H9 (cell line): Measurements from ENCODE around the gene CYP8B1. TPM values are rescaled to one million over a fixed set of nuclear protein-coding genes. Genes with fewer than 3 reads are reported as not detected.

Source experiments
- DNase-seq: peaks from one replicate; pipeline ENCODE4 v3.0.0-alpha.2; 2017
- H2AFZ ChIP-seq: one replicate; pipeline ENCODE4 v1.6.1; 2013; ENCODE audit warnings: mild to moderate bottlenecking, low read length, control low read depth, moderate library complexity
- H2AK5ac ChIP-seq: 2 replicates; pipeline ENCODE4 v1.6.1; 2013; ENCODE audit warnings: low read length, control low read depth, mixed read lengths; ENCODE audit not compliant: insufficient read length
- H2BK120ac ChIP-seq: one replicate; pipeline ENCODE4 v1.6.1; 2013; ENCODE audit warnings: low read depth, mild to moderate bottlenecking, low read length, control low read depth, inconsistent platforms; ENCODE audit not compliant: poor library complexity, severe bottlenecking
- H2BK12ac ChIP-seq: 2 replicates; pipeline ENCODE4 v1.6.1; 2013; ENCODE audit warnings: low read length, control low read depth, mixed read lengths, low read depth; ENCODE audit not compliant: insufficient read length
- H2BK15ac ChIP-seq: 2 replicates; pipeline ENCODE4 v1.6.1; 2013; ENCODE audit warnings: low read depth, low read length, control low read depth
- H2BK20ac ChIP-seq: one replicate; pipeline ENCODE4 v1.6.1; 2013; ENCODE audit warnings: low read depth, mild to moderate bottlenecking, low read length, control low read depth, inconsistent platforms; ENCODE audit not compliant: poor library complexity, severe bottlenecking
- H2BK5ac ChIP-seq: 2 replicates; pipeline ENCODE4 v1.6.1; 2013; ENCODE audit warnings: low read length, control low read depth, mixed read lengths; ENCODE audit not compliant: insufficient read length
- H3K14ac ChIP-seq: 2 replicates; pipeline ENCODE4 v1.6.1; 2013; ENCODE audit warnings: low read length, control low read depth; ENCODE audit not compliant: insufficient read depth
- H3K18ac ChIP-seq: 2 replicates; pipeline ENCODE4 v1.6.1; 2013; ENCODE audit warnings: low read depth, mild to moderate bottlenecking, mixed read lengths, low read length, control low read depth; ENCODE audit not compliant: insufficient read length
- H3K23ac ChIP-seq: 2 replicates; pipeline ENCODE4 v1.6.1; 2013; ENCODE audit warnings: low read length, control low read depth, mixed read lengths, low read depth; ENCODE audit not compliant: insufficient read length
- H3K23me2 ChIP-seq: 2 replicates; pipeline ENCODE4 v1.6.1; 2013; ENCODE audit warnings: low read depth, mild to moderate bottlenecking, mixed read lengths, low read length, control low read depth; ENCODE audit not compliant: insufficient read length, poor library complexity, severe bottlenecking
- H3K27ac ChIP-seq: 2 replicates; pipeline ENCODE4 v1.5.1; 2013; ENCODE audit warnings: low read length, control low read depth, mixed read lengths, low read depth; ENCODE audit not compliant: insufficient read length
- H3K27me3 ChIP-seq: 2 replicates; pipeline ENCODE4 v1.6.1; 2013; ENCODE audit warnings: low read length, control low read depth, inconsistent platforms; ENCODE audit not compliant: insufficient read depth
- H3K4ac ChIP-seq: 2 replicates; pipeline ENCODE4 v1.6.1; 2013; ENCODE audit warnings: low read depth, mild to moderate bottlenecking, control low read depth, inconsistent platforms, low read length, moderate library complexity
- H3K4me1 ChIP-seq: 2 replicates; pipeline ENCODE4 v1.6.1; 2013; ENCODE audit warnings: low read length, control low read depth, inconsistent platforms; ENCODE audit not compliant: insufficient read depth
- H3K4me2 ChIP-seq: 2 replicates; pipeline ENCODE4 v1.6.1; 2013; ENCODE audit warnings: low read length, control low read depth, mixed read lengths; ENCODE audit not compliant: insufficient read length, insufficient read depth
- H3K56ac ChIP-seq: 2 replicates; pipeline ENCODE4 v1.6.1; 2013; ENCODE audit warnings: low read depth, mild to moderate bottlenecking, mixed read lengths, low read length, control low read depth; ENCODE audit not compliant: insufficient read length
- H3K79me1 ChIP-seq: 2 replicates; pipeline ENCODE4 v1.6.1; 2013; ENCODE audit warnings: low read depth, mild to moderate bottlenecking, moderate library complexity, low read length, control low read depth, inconsistent platforms; ENCODE audit not compliant: insufficient read depth, poor library complexity, severe bottlenecking
- H3K79me2 ChIP-seq: 2 replicates; pipeline ENCODE4 v1.6.1; 2013; ENCODE audit warnings: low read length, control low read depth, inconsistent platforms; ENCODE audit not compliant: insufficient read depth
- H3K9ac ChIP-seq: 2 replicates; pipeline ENCODE4 v1.6.1; 2013; ENCODE audit warnings: low read length, control low read depth, mixed read lengths; ENCODE audit not compliant: insufficient read length; ENCODE audit errors: extremely low read depth
- H3K9me3 ChIP-seq: one replicate; pipeline ENCODE4 v1.6.1; 2013; ENCODE audit warnings: low read depth, low read length, inconsistent platforms; ENCODE audit not compliant: control insufficient read depth
- H3T11ph ChIP-seq: one replicate; pipeline ENCODE4 v1.6.1; 2013; ENCODE audit warnings: mild to moderate bottlenecking, low read length, control low read depth, inconsistent platforms
- H4K20me1 ChIP-seq: one replicate; pipeline ENCODE4 v1.6.1; 2013; ENCODE audit not compliant: control insufficient read depth, insufficient read length, insufficient read depth
- H4K5ac ChIP-seq: 2 replicates; pipeline ENCODE4 v1.6.1; 2013; ENCODE audit warnings: low read depth, mild to moderate bottlenecking, mixed read lengths, low read length, control low read depth; ENCODE audit not compliant: insufficient read length
- H4K8ac ChIP-seq: replicated peaks from 2 replicates; pipeline ENCODE4 v1.6.1; 2013; ENCODE audit warnings: low read length, control low read depth, mixed read lengths, low read depth; ENCODE audit not compliant: insufficient read length
- H4K91ac ChIP-seq: 2 replicates; pipeline ENCODE4 v1.6.1; 2013; ENCODE audit warnings: low read depth, mild to moderate bottlenecking, moderate library complexity, mixed read lengths, low read length, control low read depth; ENCODE audit not compliant: insufficient read length
- H3K27ac Mint-ChIP-seq, 3 experiments: 2 replicates in 2 of 3; 3 replicates in 1 of 3; pipeline ENCODE4 v1.8.0; 2020 to 2021; ENCODE audit warnings: mixed read lengths in 3 of 3, mild to moderate bottlenecking in 1 of 3, moderate library complexity in 1 of 3
- H3K27me3 Mint-ChIP-seq: 2 replicates; pipeline ENCODE4 v1.8.0; 2021; ENCODE audit warnings: low read depth, mild to moderate bottlenecking, moderate library complexity, mixed read lengths
- H3K36me3 Mint-ChIP-seq, 3 experiments: 2 replicates in 2 of 3; 3 replicates in 1 of 3; pipeline ENCODE4 v1.8.0; 2020 to 2021; ENCODE audit warnings: low read depth in 3 of 3, mixed read lengths in 3 of 3; ENCODE audit not compliant: insufficient read depth in 1 of 3
- H3K4me1 Mint-ChIP-seq, 2 experiments: 2 replicates each; pipeline ENCODE4 v1.8.0; 2020; ENCODE audit warnings: mixed read lengths in 2 of 2
- H3K4me3 Mint-ChIP-seq, 2 experiments: 2 replicates in 1 of 2; 3 replicates in 1 of 2; pipeline ENCODE4 v1.8.0; 2020 to 2021; ENCODE audit warnings: mild to moderate bottlenecking in 2 of 2, mixed read lengths in 2 of 2, moderate library complexity in 1 of 2
- H3K9me3 Mint-ChIP-seq, 2 experiments: 2 replicates in 1 of 2; 3 replicates in 1 of 2; pipeline ENCODE4 v1.8.0; 2020; ENCODE audit warnings: mild to moderate bottlenecking in 2 of 2, mixed read lengths in 2 of 2, moderate library complexity in 1 of 2
- WGBS: extraction: QIAGEN DNeasy Blood & Tissue Kit; methylation state at CpG from one replicate; pipeline ENCODE4 v1.1.7; 2013; ENCODE audit warnings: missing lambda C conversion rate, low lambda C conversion rate, mixed read lengths; ENCODE audit not compliant: insufficient read length; ENCODE audit errors: extremely low coverage; 5-methylcytosine and 5-hydroxymethylcytosine counted together
- total RNA-seq: library from RNA; stranded (reverse); gene quantifications from 2 replicates; pipeline ENCODE4 v1.2.1, GENCODE V29; 2021
- TF ChIP-seq, protein P1 (sequence below): fragments of 200-600 bp; sonication (generic); conservative IDR thresholded peaks from 3 replicates; pipeline ENCODE4 v1.8.0; 2021; ENCODE audit warnings: antibody characterized with exemption, mild to moderate bottlenecking

Gene CYP8B1
- total RNA-seq, 1 experiment from 2014 or later, result not detected

DNA sequence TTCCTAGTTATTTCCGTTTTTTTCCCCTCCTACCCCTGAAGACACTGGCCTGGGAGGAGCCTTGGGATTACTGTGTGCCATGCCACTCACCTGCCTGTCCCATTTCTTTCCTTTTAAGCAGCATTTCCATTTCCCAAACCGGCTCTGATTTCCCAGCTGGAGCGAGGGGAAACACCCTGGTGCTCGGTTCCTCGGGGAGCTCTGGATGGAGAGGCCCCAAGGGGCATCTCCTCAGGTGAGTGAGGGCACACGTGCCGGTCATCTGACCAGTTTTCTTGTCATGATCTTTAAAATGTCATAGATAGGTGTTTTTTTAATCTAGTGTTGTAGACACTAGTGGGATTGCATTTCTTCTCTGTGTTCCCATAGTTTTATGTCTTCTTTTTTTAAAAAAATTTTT, 33.0 kb upstream of the CYP8B1 start:
- Histone ChIP-seq H3K4ac (no peak overlapping the region), H3K14ac (no peak overlapping the region), H4K20me1 (no peaks in the 10 kb centered on the region), H4K8ac (no peak overlapping the region), H3T11ph (no peak overlapping the region), H4K91ac (no peak overlapping the region), H3K56ac (no peak overlapping the region), H2BK12ac (no peak overlapping the region), H2AFZ (no peak overlapping the region), H3K9me3 (peaks cover 3% of the 10 kb centered on the region), H3K79me1 (no peaks in the 10 kb centered on the region), H3K27ac (no peak overlapping the region), H2BK20ac (no peak overlapping the region), H3K9ac (no peak overlapping the region), H3K18ac (no peak overlapping the region), H2BK120ac (no peak overlapping the region), H3K4me1 (no peaks in the 10 kb centered on the region), H3K4me2 (no peak overlapping the region), H3K27me3 (no peaks in the 10 kb centered on the region), H3K79me2 (no peaks in the 10 kb centered on the region), H4K5ac (no peak overlapping the region), H3K23ac (no peak overlapping the region), H2BK5ac (no peak overlapping the region), H2BK15ac (no peak overlapping the region), H2AK5ac (no peak overlapping the region), H3K23me2 (no peaks in the 10 kb centered on the region)
- Mint-ChIP-seq H3K4me3 (no peak overlapping the region), H3K36me3 (peaks cover 13 to 33% (median 20%) of the 10 kb centered on the region in 3 experiments), H3K27ac (no peak overlapping the region; a peak in 2 of 7 replicates), H3K4me1 (peaks cover 15 to 17% of the 10 kb centered on the region in 2 experiments), H3K9me3 (peaks cover 29 to 36% of the 10 kb centered on the region in 2 experiments), H3K27me3 (peaks cover 10% of the 10 kb centered on the region; the same call in 1 of the 2 replicates)
- no CpG with 5 or more reads among the region's 7 CpGs for WGBS
- DNase-seq, result no peak
- TF ChIP-seq, protein P1, sequence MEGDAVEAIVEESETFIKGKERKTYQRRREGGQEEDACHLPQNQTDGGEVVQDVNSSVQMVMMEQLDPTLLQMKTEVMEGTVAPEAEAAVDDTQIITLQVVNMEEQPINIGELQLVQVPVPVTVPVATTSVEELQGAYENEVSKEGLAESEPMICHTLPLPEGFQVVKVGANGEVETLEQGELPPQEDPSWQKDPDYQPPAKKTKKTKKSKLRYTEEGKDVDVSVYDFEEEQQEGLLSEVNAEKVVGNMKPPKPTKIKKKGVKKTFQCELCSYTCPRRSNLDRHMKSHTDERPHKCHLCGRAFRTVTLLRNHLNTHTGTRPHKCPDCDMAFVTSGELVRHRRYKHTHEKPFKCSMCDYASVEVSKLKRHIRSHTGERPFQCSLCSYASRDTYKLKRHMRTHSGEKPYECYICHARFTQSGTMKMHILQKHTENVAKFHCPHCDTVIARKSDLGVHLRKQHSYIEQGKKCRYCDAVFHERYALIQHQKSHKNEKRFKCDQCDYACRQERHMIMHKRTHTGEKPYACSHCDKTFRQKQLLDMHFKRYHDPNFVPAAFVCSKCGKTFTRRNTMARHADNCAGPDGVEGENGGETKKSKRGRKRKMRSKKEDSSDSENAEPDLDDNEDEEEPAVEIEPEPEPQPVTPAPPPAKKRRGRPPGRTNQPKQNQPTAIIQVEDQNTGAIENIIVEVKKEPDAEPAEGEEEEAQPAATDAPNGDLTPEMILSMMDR, result no peak
